ENCODE data around the gene STIP1.
A peak's percentile ranks its signal among the peaks of the same experiment; 100 is the strongest.

STIP1 gene

GRCh38 chr11:64220271-64220670 lies 34.3 kb downstream of the STIP1 start:
- DNase-seq (ENCODE audit: extremely low read depth in 1 of 2, low read depth in 1 of 2) = no peak

DNA sequence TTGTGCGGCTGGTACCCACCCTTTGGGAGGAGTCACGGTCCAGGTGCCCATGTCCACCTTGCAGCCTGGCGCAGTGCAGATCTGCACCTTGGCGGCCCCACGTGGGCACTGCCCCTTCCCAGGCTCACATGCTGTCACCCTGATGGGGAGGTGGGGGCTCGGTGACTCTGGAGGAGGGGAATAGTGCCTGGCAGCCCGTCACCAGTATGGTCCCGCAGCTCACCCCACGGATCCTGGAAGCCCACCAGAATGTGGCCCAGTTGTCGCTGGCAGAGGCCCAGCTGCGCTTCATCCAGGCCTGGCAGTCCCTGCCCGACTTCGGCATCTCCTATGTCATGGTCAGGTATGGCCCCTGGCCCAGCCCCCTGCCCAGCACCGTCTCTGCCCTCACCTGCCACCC lies 34.8 kb downstream of the STIP1 start:
- DNase-seq (ENCODE audit: extremely low read depth in 1 of 2, low read depth in 1 of 2) = no peak

GRCh38 chr11:64222651-64223000 lies 36.7 kb downstream of the STIP1 start:
- DNase-seq (ENCODE audit: extremely low read depth in 1 of 2, low read depth in 1 of 2) = no peak

- no peak for DNase-seq (ENCODE audit: extremely low read depth in 1 of 2, low read depth in 1 of 2)
Observed at GRCh38 chr11:64223001-64223651, 37.2 kb downstream of the STIP1 start.

DNA sequence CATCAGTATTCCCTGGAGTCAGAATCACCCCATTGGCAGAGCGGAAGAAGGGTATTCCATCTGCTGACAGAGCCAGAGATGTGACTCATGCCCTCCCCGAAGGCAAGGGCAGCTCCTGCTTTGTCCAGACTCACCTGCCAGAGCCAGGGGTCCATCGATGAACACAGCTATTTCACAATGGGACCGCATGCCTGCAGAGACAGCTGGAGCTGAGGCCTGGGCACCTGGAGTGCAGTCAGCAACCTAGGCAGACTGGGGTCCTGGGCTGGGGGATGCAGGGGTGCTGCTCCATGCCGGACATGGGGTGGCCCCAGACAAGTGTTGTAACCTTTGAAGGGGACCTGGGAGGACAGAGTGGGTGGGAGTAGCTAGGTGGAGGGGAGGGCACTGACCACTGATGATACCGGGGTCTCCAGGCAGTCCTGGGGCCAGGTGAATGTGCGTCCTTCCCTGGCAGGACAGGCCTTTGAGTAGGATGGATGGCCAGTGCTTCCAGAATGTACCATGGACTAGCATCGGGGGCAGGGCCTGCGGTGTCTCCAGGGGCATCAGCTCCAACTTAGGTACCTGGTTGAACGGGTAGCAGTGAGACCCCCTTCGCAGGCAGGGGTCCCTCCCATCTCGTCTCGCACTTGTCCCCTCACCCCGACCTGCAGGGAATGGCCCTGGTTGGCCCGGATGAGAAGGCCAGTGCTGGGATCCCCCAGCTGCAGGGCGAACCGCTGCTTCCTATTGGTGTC lies 38.4 kb downstream of the STIP1 start:
- no peak for DNase-seq (ENCODE audit: extremely low read depth in 1 of 2, low read depth in 1 of 2)

DNA sequence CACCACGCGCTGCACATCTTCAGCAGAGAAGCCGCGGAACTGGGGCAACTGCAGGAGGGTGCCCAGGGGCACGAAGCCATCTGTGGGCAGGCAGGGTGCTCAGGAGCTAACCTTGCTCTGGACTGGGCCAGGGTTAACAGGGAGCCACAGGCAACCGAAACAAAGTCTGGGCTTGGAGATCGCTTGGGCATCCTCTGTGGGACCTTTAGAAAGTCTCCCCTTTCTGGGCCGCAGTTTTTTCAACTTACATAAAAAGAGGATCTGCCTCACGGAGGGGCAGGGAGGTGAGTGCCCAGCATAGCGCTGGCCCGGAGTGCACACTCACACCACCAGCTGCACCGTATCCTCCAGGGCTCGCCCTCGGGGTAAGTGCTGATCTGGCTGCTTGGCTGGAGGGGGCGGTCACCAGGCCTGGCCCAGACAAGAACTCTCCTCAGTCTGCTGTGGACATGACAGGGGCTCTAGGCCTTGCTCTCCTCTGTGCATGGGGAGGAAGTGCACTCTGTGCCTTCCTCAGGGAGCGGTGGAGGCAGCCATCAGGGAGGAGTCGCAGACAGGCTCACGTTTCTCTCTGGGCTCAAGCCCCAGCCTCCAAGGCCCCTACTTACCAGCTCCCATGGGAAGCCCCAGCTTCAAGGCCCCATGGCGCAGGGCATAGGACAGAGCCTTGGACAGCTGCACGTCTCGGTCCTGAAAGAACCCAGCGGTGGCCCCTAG lies 39.1 kb downstream of the STIP1 start:
- DNase-seq (ENCODE audit: extremely low read depth in 1 of 2, low read depth in 1 of 2) = no peak

GRCh38 chr11:64225608-64226506 lies 39.9 kb downstream of the STIP1 start, which contains the start of the genes NUDT22 and TRPT1:
Gene NUDT22, plus strand, starts transcription at chr11:64226274. Its CDS starts 379 bp downstream, at chr11:64226653.
Gene TRPT1, minus strand, starts transcription at chr11:64226186. Its CDS starts 326 bp downstream, at chr11:64225860.
- DNase-seq (ENCODE audit: extremely low read depth in 1 of 2, low read depth in 1 of 2) = peak; percentile 71 to 89

DNA sequence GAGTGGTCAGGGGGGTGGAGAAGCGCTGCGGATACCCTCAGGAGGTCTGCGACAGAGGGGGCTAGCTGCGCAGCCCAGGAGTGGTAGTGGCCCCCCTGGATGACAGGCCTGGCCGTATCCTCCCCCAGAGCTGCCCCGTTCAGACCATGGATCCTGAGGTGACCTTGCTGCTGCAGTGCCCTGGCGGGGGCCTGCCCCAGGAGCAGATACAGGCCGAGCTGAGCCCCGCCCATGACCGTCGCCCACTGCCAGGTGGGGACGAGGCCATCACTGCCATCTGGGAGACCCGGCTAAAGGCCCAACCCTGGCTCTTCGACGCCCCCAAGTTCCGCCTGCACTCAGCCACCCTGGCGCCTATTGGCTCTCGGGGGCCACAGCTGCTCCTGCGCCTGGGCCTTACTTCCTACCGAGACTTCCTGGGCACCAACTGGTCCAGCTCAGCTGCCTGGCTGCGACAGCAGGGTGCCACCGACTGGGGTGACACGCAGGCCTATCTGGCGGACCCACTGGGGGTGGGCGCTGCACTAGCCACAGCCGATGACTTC lies 40.6 kb downstream of the STIP1 start:
- no peak for DNase-seq (ENCODE audit: extremely low read depth in 1 of 2, low read depth in 1 of 2)

DNA sequence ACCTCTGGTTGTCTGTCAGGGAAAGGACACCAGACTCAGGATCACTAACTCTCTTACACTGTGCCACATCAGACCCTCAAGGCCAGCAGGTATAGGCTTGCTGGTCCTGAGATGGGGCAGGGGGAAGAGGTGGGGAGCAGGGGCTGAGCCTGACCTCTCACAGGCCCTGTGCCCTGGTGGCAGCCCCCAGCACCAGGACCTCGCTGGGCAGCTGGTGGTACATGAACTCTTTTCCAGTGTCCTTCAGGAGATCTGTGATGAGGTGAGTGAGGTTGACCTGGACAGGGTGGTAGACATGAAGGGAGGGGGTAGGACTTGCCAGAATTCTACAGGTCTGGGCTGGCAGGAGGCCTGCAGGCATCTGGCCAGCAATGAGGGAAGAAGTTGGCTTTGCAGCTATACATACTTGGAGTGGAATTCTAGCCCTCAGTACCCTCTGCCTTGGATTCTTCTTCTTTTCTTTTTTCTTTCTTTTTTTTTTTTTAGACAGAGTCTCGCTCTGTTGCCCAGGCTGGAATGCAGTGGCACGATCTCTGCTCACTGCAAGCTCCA lies 41.5 kb downstream of the STIP1 start:
- no peak for DNase-seq (ENCODE audit: extremely low read depth in 1 of 2, low read depth in 1 of 2)

GRCh38 chr11:64229090-64229743 lies 43.2 kb downstream of the STIP1 start:
- no peak for DNase-seq (ENCODE audit: extremely low read depth in 1 of 2, low read depth in 1 of 2)

- DNase-seq (ENCODE audit: extremely low read depth in 1 of 2, low read depth in 1 of 2) = no peak
Observed at GRCh38 chr11:64229744-64230170, 43.8 kb downstream of the STIP1 start.

- DNase-seq (ENCODE audit: extremely low read depth in 1 of 2, low read depth in 1 of 2) = peak; percentile 72 to 77
Observed at GRCh38 chr11:64230171-64230984, 44.4 kb downstream of the STIP1 start, which contains the start of gene DNAJC4. Gene DNAJC4, plus strand, starts transcription at chr11:64230548. Its CDS starts 307 bp downstream, at chr11:64230855.

DNA sequence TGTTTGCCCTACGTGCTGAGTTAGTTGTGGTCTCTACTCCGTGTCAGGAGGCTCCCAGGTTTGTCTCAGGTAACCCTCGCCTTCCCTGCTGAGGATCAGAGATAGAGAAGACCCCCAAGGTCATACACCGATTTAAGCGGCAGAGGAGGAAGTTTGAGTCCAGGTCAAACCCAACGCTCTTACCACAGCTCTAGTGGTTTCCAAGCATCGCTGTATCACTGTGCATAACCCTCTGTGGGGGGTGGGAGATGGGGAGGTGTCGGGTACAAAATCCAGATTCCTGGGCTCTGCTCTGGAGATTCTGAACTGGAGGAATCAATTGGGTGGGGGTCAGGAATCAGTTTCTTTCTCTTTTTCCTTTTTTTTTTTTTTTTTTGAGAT lies 45.0 kb downstream of the STIP1 start:
- no peak for DNase-seq (ENCODE audit: extremely low read depth in 1 of 2, low read depth in 1 of 2)

GRCh38 chr11:64231546-64231945 lies 45.6 kb downstream of the STIP1 start:
- DNase-seq (ENCODE audit: extremely low read depth in 1 of 2, low read depth in 1 of 2) = no peak

- DNase-seq (ENCODE audit: extremely low read depth in 1 of 2, low read depth in 1 of 2) = no peak
Observed at GRCh38 chr11:64232182-64232966, 46.4 kb downstream of the STIP1 start.

GRCh38 chr11:64232967-64233315 lies 47.0 kb downstream of the STIP1 start:
- no peak for DNase-seq (ENCODE audit: extremely low read depth in 1 of 2, low read depth in 1 of 2)

DNA sequence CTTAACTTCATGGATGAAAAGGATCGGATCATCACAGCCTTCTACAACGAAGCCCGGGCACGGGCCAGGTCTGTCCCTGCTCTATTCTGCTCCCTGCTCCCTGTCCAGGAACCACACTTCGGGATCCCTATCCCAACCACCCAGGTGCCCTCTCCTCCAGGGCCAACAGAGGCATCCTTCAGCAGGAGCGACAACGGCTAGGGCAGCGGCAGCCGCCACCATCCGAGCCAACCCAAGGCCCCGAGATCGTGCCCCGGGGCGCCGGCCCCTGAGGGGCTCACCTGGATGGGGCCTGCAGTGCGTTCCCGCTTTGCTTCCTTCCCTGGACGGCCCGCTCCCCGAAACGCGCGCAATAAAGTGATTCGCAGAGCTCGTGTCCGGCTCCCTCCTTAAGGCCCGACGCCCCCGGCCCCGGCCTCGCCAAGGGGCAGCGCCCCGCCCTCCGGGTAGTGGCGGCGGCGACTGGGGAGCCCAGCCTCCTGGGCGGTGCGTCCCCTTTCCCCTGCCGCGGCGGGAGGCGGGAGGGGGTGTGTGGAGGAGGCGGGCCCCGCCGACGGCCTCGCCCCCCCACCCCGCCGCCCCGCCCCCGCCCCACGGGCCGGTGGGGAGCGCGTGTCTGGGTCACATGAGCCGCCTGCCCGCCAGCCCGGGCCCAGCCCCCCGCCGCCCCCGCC lies 48.1 kb downstream of the STIP1 start, which contains the start of gene VEGFB:
Gene VEGFB (plus strand): TSS at position 672 of the 674 bp plus-strand sequence. CDS start 250 bp downstream, outside the sequence.
- peak in 1 of 2 donors; percentile 63 for DNase-seq (ENCODE audit: extremely low read depth in 1 of 2, low read depth in 1 of 2)
